HG03196 (cell line): ENCODE data around the gene UBC.
A peak's percentile ranks its signal among the peaks of the same experiment; 100 is the strongest.
"Not testable (repeated sequence)": the region's sequence is repeated elsewhere in the genome, so short reads cannot be mapped to it uniquely, and the experiment has no call there.

Experiments used
- ATAC-seq: cut with Tn5 transposase; IDR thresholded peaks from one replicate; pipeline ENCODE4 v1.9.1; 2021; ENCODE audit not compliant: unreplicated experiment

Gene UBC

GRCh38 chr12:124938108-124938507 is 23.7 kb upstream of the UBC start:
- ATAC-seq = no peak

GRCh38 chr12:124931528-124931927 is 17.1 kb upstream of the UBC start:
- ATAC-seq = not testable (repeated sequence)

- no peak for ATAC-seq
Measured at GRCh38 chr12:124930586-124930985, 16.1 kb upstream of the UBC start.

- ATAC-seq = no peak
Measured at GRCh38 chr12:124929649-124930419, 15.4 kb upstream of the UBC start.

GRCh38 chr12:124928912-124929530 is 14.6 kb upstream of the UBC start:
- no peak for ATAC-seq

- ATAC-seq = peak; percentile 29
Measured at GRCh38 chr12:124928095-124928911, 13.9 kb upstream of the UBC start.

- peak; percentile 77 for ATAC-seq
Measured at GRCh38 chr12:124927201-124928094, 13.0 kb upstream of the UBC start.

GRCh38 chr12:124925782-124926181 is 11.3 kb upstream of the UBC start:
- not testable (repeated sequence) for ATAC-seq

- ATAC-seq = no peak
Measured at GRCh38 chr12:124925117-124925516, 10.7 kb upstream of the UBC start.

- ATAC-seq = no peak
Measured at GRCh38 chr12:124923905-124924734, 9.7 kb upstream of the UBC start.

- peak; percentile 48 for ATAC-seq
Measured at GRCh38 chr12:124921200-124922031, 7.0 kb upstream of the UBC start.

GRCh38 chr12:124920353-124920935 is 6.0 kb upstream of the UBC start:
- no peak for ATAC-seq

- no peak for ATAC-seq
Measured at GRCh38 chr12:124919521-124920352, 5.3 kb upstream of the UBC start.

- ATAC-seq = not testable (repeated sequence)
Measured at GRCh38 chr12:124918622-124918988, 4.2 kb upstream of the UBC start.

- ATAC-seq = no peak
Measured at GRCh38 chr12:124917841-124918621, 3.6 kb upstream of the UBC start.

- ATAC-seq = peak; percentile 48
Measured at GRCh38 chr12:124917135-124917840, 2.8 kb upstream of the UBC start.
